Mesenteric fat pad (tissue), 1 donor: ENCODE results near the gene CHCHD5. TPM values are rescaled to one million over a fixed set of nuclear protein-coding genes. Genes with fewer than 3 reads are reported as not detected.
"Not testable (repeated sequence)": the region's sequence is repeated elsewhere in the genome, so short reads cannot be mapped to it uniquely, and the experiment has no call there.

ENCODE experiments used
- DNase-seq: peaks from one replicate; pipeline ENCODE4 v3.0.0-alpha.2; 2020; ENCODE audit warnings: low spot score
- long read RNA-seq: library from polyadenylated mRNA; unstranded; transcript quantifications from one replicate; pipeline ENCODE4 v2.0.0, GENCODE V29; 2020
- total RNA-seq: library from RNA; stranded (reverse); fragmentation: NEBNext Ultra II Directional; extraction: Animal tissue kit (Norgen Biotek cat#: 25700); gene quantifications from one replicate; pipeline ENCODE4 v1.2.1, GENCODE V29; 2021
- donor health status: DM: yes; HTN: yes; CAD: no.

Gene CHCHD5, protein sequence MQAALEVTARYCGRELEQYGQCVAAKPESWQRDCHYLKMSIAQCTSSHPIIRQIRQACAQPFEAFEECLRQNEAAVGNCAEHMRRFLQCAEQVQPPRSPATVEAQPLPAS
- total RNA-seq = 21.0 TPM
- long read RNA-seq, partial matches to known transcripts = 0 of 3 reads
- long read RNA-seq, other reads (novel, unspliced or antisense) = 1 of 3 reads

DNA sequence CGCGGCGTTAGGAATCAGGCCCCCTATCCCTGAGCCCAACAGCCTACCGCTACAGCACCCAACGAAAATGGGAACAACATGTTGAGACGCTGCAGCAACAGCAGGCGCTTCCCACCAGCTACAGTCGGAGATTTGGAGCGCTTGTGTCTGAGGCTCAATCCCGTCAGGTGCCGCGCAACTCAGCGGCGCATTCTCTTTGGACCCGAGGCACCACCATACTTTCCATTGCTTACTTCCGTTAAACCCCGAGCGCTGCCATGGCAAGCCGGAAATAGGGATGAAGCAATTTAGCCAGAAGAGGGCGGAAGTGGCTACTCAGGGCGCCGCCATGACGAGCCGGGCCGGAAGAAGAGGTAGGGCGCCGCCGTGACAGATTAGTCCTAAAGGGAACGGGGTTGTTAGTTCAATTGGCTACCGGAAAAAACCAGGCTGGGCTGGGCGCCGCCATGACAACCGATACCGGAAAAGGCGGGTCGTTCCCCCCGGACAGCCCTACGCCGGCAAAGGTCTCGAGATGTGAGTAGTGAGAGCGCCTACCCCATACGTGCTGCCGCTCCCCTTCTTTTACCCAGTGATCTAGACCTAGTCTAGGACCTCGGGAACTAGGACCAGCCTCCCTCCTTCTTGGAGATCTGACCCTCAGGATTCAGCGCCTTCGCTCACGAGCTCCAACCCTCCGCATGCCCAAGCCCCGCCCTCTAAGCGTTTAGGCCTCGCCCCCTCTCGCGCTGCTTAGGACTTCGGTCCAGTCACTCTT is at the start of gene CHCHD5:
Gene CHCHD5 (plus strand): TSS at position 476 of the 757 bp plus-strand sequence. CDS start 39 bp downstream, at position 515.
- DNase-seq = peak; percentile 98

DNA sequence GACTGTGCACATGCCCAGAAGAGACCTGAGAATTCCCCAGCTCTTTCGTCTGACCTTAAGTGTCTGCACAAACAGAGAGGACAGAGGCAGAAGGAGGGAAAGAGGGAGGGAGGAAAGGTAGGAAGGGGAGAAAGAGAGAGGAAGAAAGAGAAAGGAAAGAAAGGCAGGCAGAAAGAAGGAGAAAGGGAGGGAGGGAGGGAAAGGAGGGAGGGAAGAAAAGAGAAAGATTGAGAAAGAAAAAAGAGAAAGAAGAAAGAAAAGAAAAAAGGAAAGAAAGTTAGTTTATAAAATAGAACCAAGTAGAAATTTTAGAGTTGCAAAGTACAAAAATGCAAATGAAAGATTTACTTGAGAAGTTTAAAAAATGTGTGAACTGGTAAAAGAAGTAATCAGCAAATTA is 49.6 kb upstream of the CHCHD5 start:
- no peak for DNase-seq

GRCh38 chr2:112536665-112537064 is 47.7 kb upstream of the CHCHD5 start:
- DNase-seq = not testable (repeated sequence)

DNA sequence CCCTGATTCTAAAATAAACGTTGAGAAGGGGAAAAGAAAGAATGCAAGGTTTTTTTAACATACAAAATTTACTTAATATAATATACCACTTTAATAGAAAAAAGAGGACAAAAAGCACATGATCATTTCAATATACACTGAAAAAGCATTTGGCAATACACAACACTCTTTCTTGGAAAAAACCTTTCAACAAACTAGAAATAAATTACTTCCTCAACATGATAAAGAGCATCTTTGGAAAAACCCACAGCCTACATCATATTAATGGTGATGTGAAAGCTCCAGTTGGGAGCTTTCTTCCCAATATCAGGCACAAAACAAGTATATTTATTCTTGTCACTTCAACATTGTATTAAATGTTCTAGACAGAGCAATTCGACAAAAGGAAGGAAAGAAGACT is 45.1 kb upstream of the CHCHD5 start:
- no peak for DNase-seq

DNA sequence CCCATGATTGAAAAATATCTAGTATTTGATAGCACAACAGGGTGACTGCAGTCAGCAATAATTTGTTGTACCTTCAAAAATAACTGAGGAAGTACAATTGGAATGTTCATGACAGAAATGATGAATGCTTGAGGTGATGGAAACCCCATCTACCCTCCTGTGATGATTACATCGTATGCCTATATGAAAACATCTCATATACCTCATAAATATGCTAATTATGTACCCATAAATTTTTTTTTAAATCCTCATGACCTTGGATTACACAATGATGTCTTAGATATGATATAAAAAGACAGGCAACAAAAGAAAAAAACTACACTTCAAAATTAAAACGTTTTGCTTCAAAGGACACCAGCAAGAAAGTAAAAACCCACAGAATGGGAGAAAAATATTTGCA is 43.5 kb upstream of the CHCHD5 start:
- DNase-seq = no peak

GRCh38 chr2:112541315-112542122 is 42.9 kb upstream of the CHCHD5 start:
- DNase-seq = no peak

- DNase-seq = peak; percentile 95
Observed at GRCh38 chr2:112542123-112542983, 42.1 kb upstream of the CHCHD5 start, which contains the start of gene POLR1B. Gene POLR1B, plus strand, starts transcription at chr2:112542465. Its CDS starts 30 bp downstream, at chr2:112542495.

- no peak for DNase-seq
Observed at GRCh38 chr2:112542984-112543661, 41.3 kb upstream of the CHCHD5 start.

DNA sequence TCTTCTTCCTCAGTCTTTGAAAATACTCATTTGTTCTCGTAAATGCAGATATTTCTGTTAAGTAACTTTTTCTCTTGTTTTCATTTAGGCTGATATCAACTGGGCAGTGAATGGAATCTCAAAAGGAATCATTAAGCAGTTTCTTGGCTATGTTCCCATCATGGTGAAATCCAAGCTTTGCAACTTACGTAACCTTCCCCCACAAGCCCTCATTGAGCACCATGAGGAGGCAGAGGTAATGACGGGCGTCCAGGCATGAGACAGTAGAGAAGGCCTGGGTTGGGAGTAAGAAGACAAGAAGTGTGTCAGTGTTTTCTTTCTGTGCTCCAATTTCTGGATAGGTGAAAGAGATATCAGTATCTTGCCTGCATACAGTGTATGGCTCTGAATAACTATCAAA is 37.1 kb upstream of the CHCHD5 start:
- no peak for DNase-seq

DNA sequence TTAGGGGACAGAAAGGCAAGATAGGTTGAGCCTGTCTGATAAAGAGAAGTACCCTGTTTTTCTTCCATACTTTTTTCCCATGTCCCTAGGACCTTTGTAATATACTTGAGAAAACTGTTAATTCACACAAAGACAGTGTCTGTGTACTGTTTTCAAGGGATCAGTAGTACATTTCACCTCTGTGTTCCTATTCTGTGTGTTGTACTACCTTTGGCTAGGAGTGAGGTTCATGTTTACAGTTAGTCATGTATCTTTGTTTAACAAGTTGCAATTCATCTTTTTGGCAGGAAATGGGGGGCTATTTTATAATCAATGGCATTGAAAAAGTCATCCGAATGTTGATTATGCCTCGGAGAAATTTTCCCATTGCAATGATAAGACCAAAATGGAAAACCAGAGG is 35.4 kb upstream of the CHCHD5 start:
- DNase-seq = no peak

DNA sequence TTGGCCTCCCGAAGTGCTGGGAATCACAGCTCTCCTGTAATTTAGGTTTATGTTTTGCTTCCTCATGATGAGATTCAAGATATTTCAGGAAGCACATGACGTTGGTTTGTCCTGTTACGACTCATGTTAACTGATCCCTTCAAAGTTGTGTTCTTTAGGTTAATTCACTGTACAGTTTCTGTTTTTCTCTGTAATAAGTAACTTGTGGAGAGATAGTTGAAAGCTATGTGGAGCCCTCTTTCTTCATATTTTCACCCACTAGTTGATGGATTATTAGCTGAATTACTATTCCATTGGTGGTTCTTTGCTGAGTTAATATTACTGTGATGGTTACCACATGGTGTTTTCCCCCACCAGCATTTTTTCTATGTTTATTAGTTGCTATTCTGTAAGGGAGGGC is 18.3 kb upstream of the CHCHD5 start:
- no peak for DNase-seq

- DNase-seq = not testable (repeated sequence)
Observed at GRCh38 chr2:112566508-112566907, 17.9 kb upstream of the CHCHD5 start.

GRCh38 chr2:112572005-112572404 is 12.4 kb upstream of the CHCHD5 start:
- no peak for DNase-seq

DNA sequence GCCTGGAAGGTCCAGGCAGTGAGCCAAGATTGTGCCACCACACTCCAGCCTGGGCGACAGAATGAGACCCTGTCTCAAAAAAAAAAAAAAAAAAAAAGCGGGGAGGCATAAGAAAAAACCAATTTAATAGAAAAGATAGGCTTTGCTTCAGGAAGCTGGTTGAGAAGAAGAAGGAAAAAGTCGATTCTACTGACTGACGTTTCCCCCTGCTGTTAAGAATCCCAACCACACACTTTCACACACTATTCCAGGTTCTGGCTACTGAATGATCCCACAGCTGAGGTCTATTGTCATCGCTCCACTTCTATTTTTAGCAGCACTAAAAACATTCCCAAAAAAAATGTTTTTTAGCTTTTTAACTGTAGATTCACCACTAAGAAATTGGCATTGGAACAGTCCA is 6.7 kb upstream of the CHCHD5 start:
- no peak for DNase-seq

- no peak for DNase-seq
Observed at GRCh38 chr2:112579241-112579640, 5.2 kb upstream of the CHCHD5 start.

- DNase-seq = no peak
Observed at GRCh38 chr2:112580084-112580483, 4.3 kb upstream of the CHCHD5 start.

GRCh38 chr2:112582314-112582746 is 2.1 kb upstream of the CHCHD5 start:
- DNase-seq = no peak

GRCh38 chr2:112583497-112584133 is 794 bp upstream of the CHCHD5 start:
- DNase-seq = no peak

DNA sequence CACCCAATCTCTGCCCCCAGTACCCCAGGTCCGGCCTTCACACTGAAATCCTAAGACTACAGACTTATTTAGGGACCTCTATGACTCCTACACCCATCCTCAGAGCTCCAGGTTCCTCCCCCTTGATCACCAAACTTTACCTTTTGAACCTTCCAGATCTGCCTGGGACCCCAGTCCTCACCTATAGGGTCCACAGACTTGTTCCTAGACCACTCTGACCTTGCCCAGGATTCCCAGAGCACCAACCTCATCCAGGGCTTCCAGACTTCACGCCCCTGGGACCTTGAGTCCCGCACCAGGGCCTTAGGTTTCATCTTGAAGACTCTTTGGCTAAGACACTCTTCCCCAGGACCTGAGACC is 462 bp downstream of the CHCHD5 start:
- DNase-seq = no peak

- DNase-seq = no peak
Observed at GRCh38 chr2:112585400-112585799, 991 bp downstream of the CHCHD5 start.
